ENCODE data around the gene NOMO2.
"Not testable (repeated sequence)": the region's sequence is repeated elsewhere in the genome, so short reads cannot be mapped to it uniquely, and the experiment has no call there.

DNA sequence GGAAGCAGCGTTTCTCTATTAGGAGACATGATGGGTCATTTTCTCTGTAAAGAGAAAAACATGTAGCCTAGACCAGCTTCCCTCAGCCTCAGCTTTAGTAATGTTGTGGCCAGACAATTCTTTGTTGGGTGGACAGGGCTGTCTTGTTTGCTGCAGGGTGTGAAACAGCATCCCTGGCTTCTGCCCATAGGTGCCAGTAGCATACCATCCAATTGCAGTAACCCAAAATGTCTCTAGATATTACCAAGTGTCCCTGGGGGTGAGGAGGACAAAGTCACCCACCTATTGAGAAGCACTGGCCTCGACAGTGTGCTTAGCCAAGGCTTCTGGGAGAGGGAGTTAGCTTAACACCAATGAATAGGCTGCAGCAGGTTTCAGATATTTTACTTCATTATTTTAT, 14.0 kb upstream of the NOMO2 start:
- TF ChIP-seq, protein P1, sequence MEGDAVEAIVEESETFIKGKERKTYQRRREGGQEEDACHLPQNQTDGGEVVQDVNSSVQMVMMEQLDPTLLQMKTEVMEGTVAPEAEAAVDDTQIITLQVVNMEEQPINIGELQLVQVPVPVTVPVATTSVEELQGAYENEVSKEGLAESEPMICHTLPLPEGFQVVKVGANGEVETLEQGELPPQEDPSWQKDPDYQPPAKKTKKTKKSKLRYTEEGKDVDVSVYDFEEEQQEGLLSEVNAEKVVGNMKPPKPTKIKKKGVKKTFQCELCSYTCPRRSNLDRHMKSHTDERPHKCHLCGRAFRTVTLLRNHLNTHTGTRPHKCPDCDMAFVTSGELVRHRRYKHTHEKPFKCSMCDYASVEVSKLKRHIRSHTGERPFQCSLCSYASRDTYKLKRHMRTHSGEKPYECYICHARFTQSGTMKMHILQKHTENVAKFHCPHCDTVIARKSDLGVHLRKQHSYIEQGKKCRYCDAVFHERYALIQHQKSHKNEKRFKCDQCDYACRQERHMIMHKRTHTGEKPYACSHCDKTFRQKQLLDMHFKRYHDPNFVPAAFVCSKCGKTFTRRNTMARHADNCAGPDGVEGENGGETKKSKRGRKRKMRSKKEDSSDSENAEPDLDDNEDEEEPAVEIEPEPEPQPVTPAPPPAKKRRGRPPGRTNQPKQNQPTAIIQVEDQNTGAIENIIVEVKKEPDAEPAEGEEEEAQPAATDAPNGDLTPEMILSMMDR (IDR thresholded peaks at IDR 0.05): not testable (repeated sequence)
- not testable (repeated sequence) for TF ChIP-seq POLR2A (IDR thresholded peaks at IDR 0.05)

Measured in heart left ventricle (tissue), 13 donors.